Gastroesophageal sphincter (tissue), 4 donors: Measurements from ENCODE around the gene CTSO. TPM values are rescaled to one million over a fixed set of nuclear protein-coding genes. Genes with fewer than 3 reads are reported as not detected.

Source experiments
- ATAC-seq: fragments of 150-250 bp; one replicate; pipeline ENCODE4 v1.9.1; 2016; ENCODE audit warnings: mild to moderate bottlenecking, moderate library complexity
- H3K27ac ChIP-seq, 4 donors: fragments of 200-600 bp; sonication (generic) in 3 of 4; 1 replicate in 3 of 4; 2 replicates in 1 of 4; pipeline ENCODE4 v1.5.1; 2016 to 2019
- H3K27me3 ChIP-seq: fragments of 200-600 bp; sonication (generic); one replicate; pipeline ENCODE4 v1.5.1; 2019
- H3K36me3 ChIP-seq, 2 donors: fragments of 200-600 bp; sonication (generic); one replicate each; pipeline ENCODE4 v1.5.1; 2019; ENCODE audit warnings: control low read depth in 1 of 2
- H3K4me1 ChIP-seq, 3 donors: fragments of 200-600 bp; sonication (generic); 1 replicate in 2 of 3; 2 replicates in 1 of 3; pipeline ENCODE4 v1.5.1; 2016 to 2019; ENCODE audit warnings: control low read depth in 2 of 3
- H3K4me3 ChIP-seq, 2 donors: fragments of 200-600 bp; sonication (generic); one replicate each; pipeline ENCODE4 v1.5.1; 2019; ENCODE audit warnings: mild to moderate bottlenecking in 1 of 2, moderate library complexity in 1 of 2
- H3K9me3 ChIP-seq, 3 donors: fragments of 200-600 bp; sonication (generic); one replicate each; pipeline ENCODE4 v1.5.1; 2017 to 2019; ENCODE audit warnings: control low read depth in 2 of 3
- CTCF ChIP-seq, 4 experiments: fragments of 200-600 bp in 2 of 4; fragments of 450-650 bp in 2 of 4; sonication (generic) in 1 of 4; IDR thresholded peaks; one replicate each; pipeline ENCODE4 v1.5.1; 2017 to 2019; ENCODE audit warnings: antibody characterized with exemption in 4 of 4, mild to moderate bottlenecking in 2 of 4, moderate library complexity in 2 of 4
- EP300 ChIP-seq: sonication (generic); formaldehyde crosslinking; IDR thresholded peaks from one replicate; pipeline ENCODE4 v1.6.1; 2017; ENCODE audit warnings: antibody characterized with exemption, mild to moderate bottlenecking
- POLR2A ChIP-seq, 2 donors: fragments of 450-650 bp; IDR thresholded peaks; one replicate each; pipeline ENCODE4 v1.6.1; 2017; ENCODE audit warnings: antibody characterized with exemption in 2 of 2, mild to moderate bottlenecking in 2 of 2, moderate library complexity in 1 of 2
- POLR2AphosphoS5 ChIP-seq: sonication (generic); formaldehyde crosslinking; IDR thresholded peaks from one replicate; pipeline ENCODE4 v1.6.1; 2017; ENCODE audit warnings: antibody characterized with exemption
- WGBS, 2 donors: methylation state at CpG; one replicate each; pipeline ENCODE4 v1.1.5; 2018; ENCODE audit warnings: low coverage in 1 of 2; 5-methylcytosine and 5-hydroxymethylcytosine counted together
- total RNA-seq, 4 donors: library from RNA; depleted of rRNA; stranded (reverse); fragments of >200 nt; gene quantifications; one replicate each; pipeline ENCODE4 v1.1.0, GENCODE V29; 2016

CTSO gene
- total RNA-seq, 4 donors from 2014 or later = 16.6 to 36.8 (median 29.4) TPM

GRCh38 chr4:155956461-155956860 is 2.8 kb upstream of the CTSO start:
- ATAC-seq = no peak
- H3K9me3 ChIP-seq = no peaks in the 10 kb centered on the region
- no peak for TF ChIP-seq POLR2A (IDR thresholded peaks at IDR 0.05)
- TF ChIP-seq EP300 = no peak
- TF ChIP-seq CTCF (IDR thresholded peaks at IDR 0.05) = no peak
- TF ChIP-seq POLR2AphosphoS5 = no peak
- 40 to 56% methylated on average over 1 to 2 of the region's 2 CpGs for WGBS, 2 donors
- H3K36me3 ChIP-seq = no peaks in the 10 kb centered on the region
- H3K4me3 ChIP-seq = no peak overlapping the region
- H3K4me1 ChIP-seq = peaks cover 0 to 32% (median 4%) of the 10 kb centered on the region in 3 donors
- no peak overlapping the region for H3K27ac ChIP-seq
- no peaks in the 10 kb centered on the region for H3K27me3 ChIP-seq

- peaks cover 0 to 19% (median 4%) of the 10 kb centered on the region in 3 donors for H3K4me1 ChIP-seq
- no peak overlapping the region for H3K27ac ChIP-seq
- TF ChIP-seq CTCF (IDR thresholded peaks at IDR 0.05) (no peak), POLR2AphosphoS5 (no peak), POLR2A (IDR thresholded peaks at IDR 0.05) (no peak), EP300 (no peak)
- no peaks in the 10 kb centered on the region for H3K9me3 ChIP-seq
- WGBS, 2 donors = 64 to 74% methylated on average over 4 of the region's 4 CpGs
- no peaks in the 10 kb centered on the region for H3K36me3 ChIP-seq
- no peak for ATAC-seq
- H3K4me3 ChIP-seq = no peak overlapping the region
- no peaks in the 10 kb centered on the region for H3K27me3 ChIP-seq
Observed at GRCh38 chr4:155954939-155955338, 1.3 kb upstream of the CTSO start.

GRCh38 chr4:155954118-155954685 is 536 bp upstream of the CTSO start:
- H3K4me3 ChIP-seq = peak overlapping the region; percentile 50 to 87
- H3K27ac ChIP-seq = peak overlapping the region; percentile 82 to 100 (median 99)
- no peak for ATAC-seq
- H3K4me1 ChIP-seq = peaks cover 0 to 19% (median 4%) of the 10 kb centered on the region in 3 donors
- TF ChIP-seq CTCF (IDR thresholded peaks at IDR 0.05) (no peak), POLR2AphosphoS5 (no peak), EP300 (no peak), POLR2A (IDR thresholded peaks at IDR 0.05) (no peak)
- no peaks in the 10 kb centered on the region for H3K9me3 ChIP-seq
- WGBS, 2 donors = 75 to 82% methylated on average over 4 to 8 of the region's 11 CpGs
- no peaks in the 10 kb centered on the region for H3K36me3 ChIP-seq
- H3K27me3 ChIP-seq = no peaks in the 10 kb centered on the region

GRCh38 chr4:155952501-155952901 is 1.2 kb downstream of the CTSO start:
- Histone ChIP-seq H3K4me3 (peak overlapping the region in 1 of 2 donors; percentile 87), H3K4me1 (peaks cover 0 to 19% (median 4%) of the 10 kb centered on the region in 3 donors), H3K27ac (peak overlapping the region; percentile 46 to 99 (median 90)), H3K36me3 (no peaks in the 10 kb centered on the region), H3K9me3 (no peaks in the 10 kb centered on the region), H3K27me3 (no peaks in the 10 kb centered on the region)
- no peak for ATAC-seq
- TF ChIP-seq CTCF (IDR thresholded peaks at IDR 0.05) = no peak
- TF ChIP-seq POLR2AphosphoS5 = no peak
- TF ChIP-seq POLR2A (IDR thresholded peaks at IDR 0.05) = no peak
- TF ChIP-seq EP300 = no peak
- WGBS, 2 donors = 12 to 47% methylated on average over 4 to 5 of the region's 6 CpGs

GRCh38 chr4:155950461-155950860 is 3.2 kb downstream of the CTSO start:
- no peak overlapping the region for H3K4me3 ChIP-seq
- TF ChIP-seq POLR2AphosphoS5 (no peak), CTCF (IDR thresholded peaks at IDR 0.05) (no peak), EP300 (no peak), POLR2A (IDR thresholded peaks at IDR 0.05) (no peak)
- 79 to 94% methylated on average over 3 to 6 of the region's 6 CpGs for WGBS, 2 donors
- H3K9me3 ChIP-seq = no peaks in the 10 kb centered on the region
- no peaks in the 10 kb centered on the region for H3K27me3 ChIP-seq
- no peaks in the 10 kb centered on the region for H3K36me3 ChIP-seq
- peaks cover 0 to 19% (median 4%) of the 10 kb centered on the region in 3 donors for H3K4me1 ChIP-seq
- ATAC-seq = no peak
- no peak overlapping the region for H3K27ac ChIP-seq
